Measurements from ENCODE around the gene UGT1A8.
"Not testable (repeated sequence)": the region's sequence is repeated elsewhere in the genome, so short reads cannot be mapped to it uniquely, and the experiment has no call there.

The UGT1A8 gene

GRCh38 chr2:233747283-233747544, 129.8 kb downstream of the UGT1A8 start:
- H3K4me3 Mint-ChIP-seq, result no peak overlapping the region
- no peak overlapping the region for H3K27ac Mint-ChIP-seq
- H3K27me3 Mint-ChIP-seq, result peaks cover 16% of the 10 kb centered on the region
- peaks cover 10% of the 10 kb centered on the region for H3K9me3 Mint-ChIP-seq (ENCODE audit: low read depth)
- H3K4me1 Mint-ChIP-seq (ENCODE audit: low read depth), result no peaks in the 10 kb centered on the region
- peaks cover 2% of the 10 kb centered on the region for H3K36me3 Mint-ChIP-seq

GRCh38 chr2:233750689-233751088, 133.3 kb downstream of the UGT1A8 start:
- H3K9me3 Mint-ChIP-seq (ENCODE audit: low read depth), result not testable (repeated sequence)

GRCh38 chr2:233751212-233752009, 134.0 kb downstream of the UGT1A8 start:
- not testable (repeated sequence) for H3K4me3 Mint-ChIP-seq; H3K9me3 Mint-ChIP-seq (ENCODE audit: low read depth); H3K27ac Mint-ChIP-seq; H3K4me1 Mint-ChIP-seq (ENCODE audit: low read depth); H3K36me3 Mint-ChIP-seq
- H3K27me3 Mint-ChIP-seq, result peaks cover 15% of the 10 kb centered on the region

More at GRCh38 chr2:233750689-233751088, 133.3 kb downstream of the UGT1A8 start:
- peaks cover 15% of the 10 kb centered on the region for H3K27me3 Mint-ChIP-seq
- not testable (repeated sequence) for H3K27ac Mint-ChIP-seq; H3K4me1 Mint-ChIP-seq (ENCODE audit: low read depth); H3K36me3 Mint-ChIP-seq; H3K4me3 Mint-ChIP-seq

DNA sequence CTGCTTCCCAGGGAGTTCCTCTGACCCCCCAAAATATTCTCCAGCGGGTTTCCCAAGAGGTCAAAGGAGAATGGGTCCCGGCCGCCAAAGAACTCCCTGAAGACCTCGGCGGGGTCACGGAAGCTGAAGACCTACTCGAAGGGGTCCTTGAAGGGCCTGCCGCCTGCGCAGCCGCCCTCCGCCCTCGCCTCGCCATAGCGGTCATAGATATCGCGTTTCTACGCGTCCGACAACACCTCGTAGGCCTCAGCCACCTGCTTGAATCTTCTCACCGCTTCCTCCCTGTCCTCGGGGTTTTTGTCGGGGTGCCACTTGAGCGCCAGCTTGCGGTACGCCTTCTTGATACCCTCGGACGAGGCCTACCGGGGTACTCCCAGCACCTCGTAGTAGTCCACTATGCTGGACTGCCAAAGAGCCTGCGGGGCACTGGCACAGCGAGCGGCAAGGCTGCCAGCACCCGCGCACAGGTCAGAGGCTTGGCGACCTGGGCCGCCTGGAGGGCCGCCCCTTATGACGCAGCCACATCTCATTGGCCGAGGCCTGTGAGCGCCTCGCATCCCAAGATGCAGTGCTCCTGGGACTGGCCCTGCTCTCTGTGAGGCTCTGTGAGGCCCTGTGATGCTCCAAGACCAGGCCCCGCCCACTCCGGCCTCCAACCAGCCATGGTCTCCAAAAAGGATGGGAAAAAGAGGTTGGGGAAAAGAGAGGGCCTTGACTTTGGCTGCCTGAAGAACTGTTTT, 137.6 kb downstream of the UGT1A8 start:
- H3K27me3 Mint-ChIP-seq, result peaks cover 6% of the 10 kb centered on the region
- H3K36me3 Mint-ChIP-seq, result peaks cover 2% of the 10 kb centered on the region

GRCh38 chr2:233756429-233757081, 139.1 kb downstream of the UGT1A8 start:
- Mint-ChIP-seq H3K9me3 (ENCODE audit: low read depth) (peaks cover 2% of the 10 kb centered on the region), H3K27ac (no peak overlapping the region), H3K4me3 (no peak overlapping the region), H3K4me1 (ENCODE audit: low read depth) (no peaks in the 10 kb centered on the region), H3K36me3 (peaks cover 1% of the 10 kb centered on the region), H3K27me3 (peaks cover 5% of the 10 kb centered on the region)

More for the DNA sequence above, 137.6 kb downstream of the UGT1A8 start:
- Mint-ChIP-seq H3K4me3 (no peak overlapping the region), H3K27ac (no peak overlapping the region), H3K9me3 (ENCODE audit: low read depth) (peaks cover 6% of the 10 kb centered on the region), H3K4me1 (ENCODE audit: low read depth) (no peaks in the 10 kb centered on the region)

GRCh38 chr2:233758141-233758540, 140.7 kb downstream of the UGT1A8 start:
- Mint-ChIP-seq H3K27ac (no peak overlapping the region), H3K4me1 (ENCODE audit: low read depth) (no peaks in the 10 kb centered on the region), H3K9me3 (ENCODE audit: low read depth) (no peaks in the 10 kb centered on the region), H3K4me3 (no peak overlapping the region), H3K36me3 (no peaks in the 10 kb centered on the region), H3K27me3 (no peaks in the 10 kb centered on the region)

GRCh38 chr2:233758849-233759248, 141.4 kb downstream of the UGT1A8 start:
- H3K27me3 Mint-ChIP-seq, result peaks cover 5% of the 10 kb centered on the region
- no peaks in the 10 kb centered on the region for H3K9me3 Mint-ChIP-seq (ENCODE audit: low read depth)
- H3K4me3 Mint-ChIP-seq, result no peak overlapping the region
- no peaks in the 10 kb centered on the region for H3K4me1 Mint-ChIP-seq (ENCODE audit: low read depth)
- H3K27ac Mint-ChIP-seq, result no peak overlapping the region
- no peaks in the 10 kb centered on the region for H3K36me3 Mint-ChIP-seq

DNA sequence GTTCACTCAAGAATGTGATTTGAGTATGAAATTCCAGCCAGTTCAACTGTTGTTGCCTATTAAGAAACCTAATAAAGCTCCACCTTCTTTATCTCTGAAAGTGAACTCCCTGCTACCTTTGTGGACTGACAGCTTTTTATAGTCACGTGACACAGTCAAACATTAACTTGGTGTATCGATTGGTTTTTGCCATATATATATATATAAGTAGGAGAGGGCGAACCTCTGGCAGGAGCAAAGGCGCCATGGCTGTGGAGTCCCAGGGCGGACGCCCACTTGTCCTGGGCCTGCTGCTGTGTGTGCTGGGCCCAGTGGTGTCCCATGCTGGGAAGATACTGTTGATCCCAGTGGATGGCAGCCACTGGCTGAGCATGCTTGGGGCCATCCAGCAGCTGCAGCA, 142.6 kb downstream of the UGT1A8 start, which contains the start of gene UGT1A1:
TSS of gene UGT1A1 (plus strand) at position 228 of the 400 bp plus-strand sequence. CDS start at position 246, 18 bp downstream.
- no peaks in the 10 kb centered on the region for H3K4me1 Mint-ChIP-seq (ENCODE audit: low read depth)
- no peak within 1 kb of the TSS for H3K4me3 Mint-ChIP-seq
- H3K9me3 Mint-ChIP-seq (ENCODE audit: low read depth), result no peaks in the 10 kb centered on the region
- H3K36me3 Mint-ChIP-seq, result no peaks in the 10 kb centered on the region
- peaks cover 5% of the 10 kb centered on the region for H3K27me3 Mint-ChIP-seq
- no peak within 1 kb of the TSS for H3K27ac Mint-ChIP-seq

- Mint-ChIP-seq H3K4me3 (no peak overlapping the region), H3K27ac (no peak overlapping the region), H3K4me1 (ENCODE audit: low read depth) (no peaks in the 10 kb centered on the region), H3K27me3 (peaks cover 7% of the 10 kb centered on the region), H3K9me3 (ENCODE audit: low read depth) (no peaks in the 10 kb centered on the region), H3K36me3 (no peaks in the 10 kb centered on the region)
Measured at GRCh38 chr2:233761040-233761769, 143.8 kb downstream of the UGT1A8 start.

DNA sequence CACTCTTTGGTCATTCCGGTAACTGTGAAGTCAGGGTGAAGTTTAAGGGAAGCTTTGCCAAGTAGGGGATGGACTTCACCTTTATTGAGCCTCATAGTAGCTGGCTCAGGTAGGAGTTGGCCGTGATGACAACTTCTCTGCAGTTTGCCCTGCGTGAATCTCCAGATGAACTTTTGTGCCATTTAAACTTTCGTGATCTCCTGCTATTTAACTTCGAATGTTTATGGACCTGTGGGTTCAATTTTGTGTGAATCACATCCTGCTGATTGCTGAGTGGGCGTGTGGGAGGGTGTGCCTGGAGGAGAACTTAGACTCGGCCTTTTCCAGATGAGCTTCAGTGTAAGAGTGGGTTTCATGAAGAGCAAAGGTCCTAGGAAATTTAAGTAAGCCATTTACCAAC, 146.8 kb downstream of the UGT1A8 start:
- Mint-ChIP-seq H3K36me3 (no peaks in the 10 kb centered on the region), H3K4me3 (no peak overlapping the region), H3K27ac (no peak overlapping the region), H3K27me3 (peaks cover 13% of the 10 kb centered on the region), H3K4me1 (ENCODE audit: low read depth) (no peaks in the 10 kb centered on the region), H3K9me3 (ENCODE audit: low read depth) (no peaks in the 10 kb centered on the region)

DNA sequence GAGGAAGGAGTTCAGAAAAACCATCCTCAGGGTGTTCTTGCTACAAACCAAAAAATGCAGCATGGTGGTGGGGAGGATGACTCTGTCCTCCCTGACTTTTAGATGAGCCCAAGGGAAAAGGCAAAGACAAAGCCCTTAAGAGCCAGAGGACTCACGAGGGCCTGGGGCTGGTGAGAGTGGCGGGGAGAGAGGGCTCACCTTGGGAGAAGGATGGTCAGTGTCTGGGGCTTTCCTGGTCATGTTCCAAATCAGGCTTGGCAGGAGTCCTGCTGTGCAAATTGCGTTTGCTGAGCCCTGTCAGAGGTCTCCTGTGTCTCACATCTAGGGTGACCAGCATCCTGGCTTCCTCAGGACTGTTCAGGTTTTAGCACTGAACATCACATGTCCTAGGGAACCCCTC, 147.3 kb downstream of the UGT1A8 start:
- H3K4me1 Mint-ChIP-seq (ENCODE audit: low read depth), result no peaks in the 10 kb centered on the region
- no peaks in the 10 kb centered on the region for H3K36me3 Mint-ChIP-seq
- no peak overlapping the region for H3K4me3 Mint-ChIP-seq
- peaks cover 13% of the 10 kb centered on the region for H3K27me3 Mint-ChIP-seq
- no peaks in the 10 kb centered on the region for H3K9me3 Mint-ChIP-seq (ENCODE audit: low read depth)
- no peak overlapping the region for H3K27ac Mint-ChIP-seq

- Mint-ChIP-seq H3K27ac (no peak overlapping the region), H3K4me3 (no peak overlapping the region), H3K9me3 (ENCODE audit: low read depth) (no peaks in the 10 kb centered on the region), H3K36me3 (no peaks in the 10 kb centered on the region), H3K27me3 (peaks cover 15% of the 10 kb centered on the region), H3K4me1 (ENCODE audit: low read depth) (no peaks in the 10 kb centered on the region)
Measured at GRCh38 chr2:233766416-233766815, 149.0 kb downstream of the UGT1A8 start.

GRCh38 chr2:233768076-233768475, 150.6 kb downstream of the UGT1A8 start:
- no peaks in the 10 kb centered on the region for H3K4me1 Mint-ChIP-seq (ENCODE audit: low read depth)
- H3K27me3 Mint-ChIP-seq, result peaks cover 15% of the 10 kb centered on the region
- no peak overlapping the region for H3K27ac Mint-ChIP-seq
- H3K4me3 Mint-ChIP-seq, result no peak overlapping the region
- no peaks in the 10 kb centered on the region for H3K36me3 Mint-ChIP-seq
- no peaks in the 10 kb centered on the region for H3K9me3 Mint-ChIP-seq (ENCODE audit: low read depth)

DNA sequence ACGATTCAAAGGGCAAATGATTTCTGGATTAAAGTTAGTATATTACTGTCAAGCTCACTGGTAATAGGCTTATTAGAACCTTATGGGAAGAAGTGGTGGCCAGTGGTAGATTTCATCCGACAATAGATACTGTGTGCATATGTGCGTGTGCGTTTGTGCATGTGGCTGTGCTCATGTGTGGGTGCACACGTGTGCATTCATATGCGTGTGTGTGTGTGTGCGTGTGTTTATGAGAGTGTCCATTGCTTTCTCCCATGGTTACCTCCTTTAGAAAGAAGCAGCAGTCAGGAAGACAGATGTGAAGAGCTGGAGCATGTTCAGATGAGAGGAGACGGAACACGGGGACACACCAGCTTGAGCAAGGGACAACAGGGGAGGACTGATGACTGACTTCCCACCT, 151.8 kb downstream of the UGT1A8 start:
- Mint-ChIP-seq H3K4me3 (no peak overlapping the region), H3K9me3 (ENCODE audit: low read depth) (no peaks in the 10 kb centered on the region), H3K36me3 (no peaks in the 10 kb centered on the region), H3K27ac (no peak overlapping the region), H3K4me1 (ENCODE audit: low read depth) (no peaks in the 10 kb centered on the region), H3K27me3 (peaks cover 9% of the 10 kb centered on the region)

DNA sequence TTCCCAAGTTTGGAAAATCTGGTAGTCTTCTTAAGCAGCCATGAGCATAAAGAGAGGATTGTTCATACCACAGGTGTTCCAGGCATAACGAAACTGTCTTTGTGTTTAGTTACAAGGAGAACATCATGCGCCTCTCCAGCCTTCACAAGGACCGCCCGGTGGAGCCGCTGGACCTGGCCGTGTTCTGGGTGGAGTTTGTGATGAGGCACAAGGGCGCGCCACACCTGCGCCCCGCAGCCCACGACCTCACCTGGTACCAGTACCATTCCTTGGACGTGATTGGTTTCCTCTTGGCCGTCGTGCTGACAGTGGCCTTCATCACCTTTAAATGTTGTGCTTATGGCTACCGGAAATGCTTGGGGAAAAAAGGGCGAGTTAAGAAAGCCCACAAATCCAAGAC, 154.7 kb downstream of the UGT1A8 start:
- peaks cover 7% of the 10 kb centered on the region for H3K27me3 Mint-ChIP-seq
- no peak overlapping the region for H3K4me3 Mint-ChIP-seq
- peaks cover 9% of the 10 kb centered on the region for H3K9me3 Mint-ChIP-seq (ENCODE audit: low read depth)
- no peaks in the 10 kb centered on the region for H3K4me1 Mint-ChIP-seq (ENCODE audit: low read depth)
- H3K36me3 Mint-ChIP-seq, result no peaks in the 10 kb centered on the region
- no peak overlapping the region for H3K27ac Mint-ChIP-seq

Measured in activated naive CD8-positive, alpha-beta T cell (primary cell).